Measurements from ENCODE around the gene SUGCT.

SUGCT gene

DNA sequence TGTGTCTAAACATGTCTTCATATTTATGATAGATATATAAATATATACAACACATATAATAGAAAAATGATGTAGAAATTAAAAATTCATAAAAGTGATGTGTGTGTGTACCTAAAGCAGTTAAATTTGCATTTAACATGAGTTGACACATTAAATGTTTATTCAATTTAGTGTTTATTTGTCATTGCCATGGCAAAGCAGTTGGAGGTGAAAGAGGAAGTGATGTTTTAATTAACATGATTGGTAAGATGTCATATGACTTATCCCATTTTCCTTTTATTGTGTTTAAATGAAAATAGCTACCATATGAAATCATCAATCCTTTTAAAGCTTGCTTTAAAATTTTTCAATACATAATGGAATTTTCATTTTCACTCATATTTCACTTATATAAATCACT is 452.6 kb downstream of the SUGCT start:
- Histone ChIP-seq H3K36me3 (no peaks in the 10 kb centered on the region), H3K27ac (no peak overlapping the region), H3K4me3 (ENCODE audit: low read depth, low read length) (no peak overlapping the region), H3K27me3 (ENCODE audit: insufficient read depth, low read depth, severe bottlenecking) (no peaks in the 10 kb centered on the region), H3K9me3 (ENCODE audit: severe bottlenecking) (no peaks in the 10 kb centered on the region)
- TF ChIP-seq CTCF (IDR thresholded peaks at IDR 0.05; ENCODE audit: low read depth, low read length), result no peak
- DNase-seq, result no peak

DNA sequence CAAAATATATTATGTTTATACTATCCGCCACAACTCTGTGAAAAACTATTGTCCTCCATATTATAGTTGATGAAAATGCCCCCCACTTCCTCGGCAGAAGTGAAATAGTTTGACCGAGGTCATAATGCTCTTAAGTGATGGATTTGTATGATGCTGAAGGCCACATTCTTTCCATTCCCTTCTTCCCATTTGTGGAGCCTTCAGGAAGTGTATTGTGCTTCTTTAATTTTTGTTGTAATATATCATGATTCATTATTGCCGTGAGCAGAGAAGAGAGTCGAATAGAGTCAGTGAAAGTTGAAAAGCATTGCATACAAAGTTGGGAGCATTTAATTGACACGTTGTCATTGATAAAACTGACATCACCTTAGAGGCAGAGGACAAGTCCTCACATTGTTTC is 460.3 kb downstream of the SUGCT start:
- no peak for TF ChIP-seq CTCF (IDR thresholded peaks at IDR 0.05; ENCODE audit: low read depth, low read length)
- no peaks in the 10 kb centered on the region for H3K27me3 ChIP-seq (ENCODE audit: insufficient read depth, low read depth, severe bottlenecking)
- no peak for DNase-seq

GRCh38 chr7:40595832-40596231 is 461.0 kb downstream of the SUGCT start:
- H3K9me3 ChIP-seq (ENCODE audit: severe bottlenecking), result no peaks in the 10 kb centered on the region
- H3K27ac ChIP-seq, result no peak overlapping the region
- H3K4me3 ChIP-seq (ENCODE audit: low read depth, low read length), result no peak overlapping the region
- no peak for DNase-seq
- H3K36me3 ChIP-seq, result no peaks in the 10 kb centered on the region
- TF ChIP-seq CTCF (IDR thresholded peaks at IDR 0.05; ENCODE audit: low read depth, low read length), result no peak
- no peaks in the 10 kb centered on the region for H3K27me3 ChIP-seq (ENCODE audit: insufficient read depth, low read depth, severe bottlenecking)

More for the DNA sequence above, 460.3 kb downstream of the SUGCT start:
- H3K9me3 ChIP-seq (ENCODE audit: severe bottlenecking), result no peaks in the 10 kb centered on the region
- no peaks in the 10 kb centered on the region for H3K36me3 ChIP-seq
- no peak overlapping the region for H3K27ac ChIP-seq
- no peak overlapping the region for H3K4me3 ChIP-seq (ENCODE audit: low read depth, low read length)

DNA sequence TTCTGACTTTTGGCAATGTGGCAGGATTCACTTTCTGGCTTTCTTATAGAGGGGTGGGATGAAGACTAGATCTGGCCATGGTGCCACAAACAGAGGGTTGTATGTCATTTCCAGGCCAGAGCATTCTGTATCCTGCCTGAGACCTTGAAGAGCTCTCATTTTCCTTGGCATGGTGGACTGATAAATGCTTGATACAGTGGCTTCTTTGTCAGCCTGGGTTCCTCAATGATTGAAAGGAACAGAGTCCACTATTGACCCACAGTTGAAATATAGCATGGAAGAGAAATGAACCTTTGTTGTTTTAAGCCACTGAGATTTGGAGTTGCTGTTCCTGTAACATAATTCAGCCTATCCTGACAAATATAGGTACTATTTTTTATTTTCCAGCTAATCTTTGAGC is 462.7 kb downstream of the SUGCT start:
- H3K9me3 ChIP-seq (ENCODE audit: severe bottlenecking), result peaks cover 2% of the 10 kb centered on the region
- H3K27ac ChIP-seq, result no peak overlapping the region
- H3K36me3 ChIP-seq, result no peaks in the 10 kb centered on the region
- no peak for DNase-seq
- no peaks in the 10 kb centered on the region for H3K27me3 ChIP-seq (ENCODE audit: insufficient read depth, low read depth, severe bottlenecking)
- TF ChIP-seq CTCF (IDR thresholded peaks at IDR 0.05; ENCODE audit: low read depth, low read length), result no peak
- H3K4me3 ChIP-seq (ENCODE audit: low read depth, low read length), result no peak overlapping the region

DNA sequence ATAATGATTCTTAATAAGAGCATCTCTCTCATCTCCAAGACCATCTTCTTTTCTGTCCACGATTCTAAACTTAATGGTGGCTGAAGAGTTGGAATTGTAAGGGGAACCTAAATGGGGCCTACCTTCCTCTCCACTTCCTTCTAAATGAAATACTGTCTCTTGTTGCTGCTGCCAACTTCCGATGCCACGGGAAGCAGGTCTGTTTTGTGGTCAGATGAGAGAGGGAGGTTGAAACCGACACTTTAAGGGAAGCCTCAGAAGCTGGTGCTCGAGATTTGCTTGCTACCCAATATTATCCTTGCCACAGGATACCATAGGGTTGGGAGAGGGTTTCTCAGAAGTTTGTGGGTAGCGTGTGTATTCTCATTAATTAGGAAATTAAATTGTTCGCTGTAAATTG is 464.1 kb downstream of the SUGCT start:
- no peak for DNase-seq
- H3K36me3 ChIP-seq, result no peaks in the 10 kb centered on the region
- no peak overlapping the region for H3K27ac ChIP-seq

More for the DNA sequence above, 464.1 kb downstream of the SUGCT start:
- Histone ChIP-seq H3K9me3 (ENCODE audit: severe bottlenecking) (peaks cover 2% of the 10 kb centered on the region), H3K4me3 (ENCODE audit: low read depth, low read length) (no peak overlapping the region), H3K27me3 (ENCODE audit: insufficient read depth, low read depth, severe bottlenecking) (no peaks in the 10 kb centered on the region)
- TF ChIP-seq CTCF (IDR thresholded peaks at IDR 0.05; ENCODE audit: low read depth, low read length), result no peak

All from WERI-Rb-1 (cell line).